IMR-90 (cell line): ENCODE measurements around the gene ENOX1. TPM values are rescaled to one million over a fixed set of nuclear protein-coding genes. Genes with fewer than 3 reads are reported as not detected.

Experiments used
- ATAC-seq: fragments of 200-7000 bp; cut with Tn5 transposase; 2 replicates; pipeline ENCODE4 v1.9.1; 2020; ENCODE audit warnings: low read depth, mild to moderate bottlenecking, moderate library complexity
- BruUV-seq: library from RNA; stranded (reverse); fragments of 400-500 nt; replicated peaks from 2 replicates; lab custom pipeline; 2021; lab: Mats Ljungman, UMichigan
- CTCF ChIA-PET: fragments of 300-600 bp; formaldehyde crosslinking; extraction: SDS; loops from one replicate; lab custom pipeline; 2021; ENCODE audit warnings: antibody characterized with exemption; lab: Yijun Ruan, JAX
- POLR2A ChIA-PET: fragments of 300-600 bp; sonication (Branson Sonifier 250); formaldehyde crosslinking; loops from one replicate; lab custom pipeline; 2022; ENCODE audit warnings: antibody characterized with exemption; ENCODE audit not compliant: unreplicated experiment; lab: Charles Lee
- DNase-seq: peaks from one replicate; pipeline ENCODE4 v3.0.0; 2013
- H2AFZ ChIP-seq: replicated peaks from 2 replicates; pipeline ENCODE3; 2013; ENCODE audit warnings: low read length, mild to moderate bottlenecking; ENCODE audit not compliant: poor library complexity
- H2AK5ac ChIP-seq: 2 replicates; pipeline ENCODE4 v1.6.1; 2013; ENCODE audit warnings: low read depth, low read length, inconsistent platforms
- H2AK9ac ChIP-seq: replicated peaks from 2 replicates; pipeline ENCODE3; 2013; ENCODE audit warnings: mild to moderate bottlenecking, low read depth, low read length, moderate library complexity; ENCODE audit not compliant: poor library complexity
- H2BK120ac ChIP-seq: 2 replicates; pipeline ENCODE4 v1.6.1; 2013; ENCODE audit warnings: low read depth, low read length, inconsistent platforms
- H2BK15ac ChIP-seq: 3 replicates; pipeline ENCODE4 v1.6.1; 2013; ENCODE audit warnings: low read depth, low read length, inconsistent platforms
- H2BK20ac ChIP-seq: 2 replicates; pipeline ENCODE4 v1.6.1; 2013; ENCODE audit warnings: low read depth, mild to moderate bottlenecking, inconsistent platforms, low read length, moderate library complexity
- H2BK5ac ChIP-seq: 2 replicates; pipeline ENCODE4 v1.6.1; 2013; ENCODE audit warnings: mild to moderate bottlenecking, low read depth, low read length, inconsistent platforms; ENCODE audit not compliant: poor library complexity, severe bottlenecking
- H3K14ac ChIP-seq: replicated peaks from 2 replicates; pipeline ENCODE4 v1.6.1; 2013; ENCODE audit warnings: low read depth, low read length, inconsistent platforms
- H3K18ac ChIP-seq: 2 replicates; pipeline ENCODE4 v1.6.1; 2013; ENCODE audit warnings: low read depth, low read length, control low read depth
- H3K23ac ChIP-seq: 2 replicates; pipeline ENCODE4 v1.6.1; 2013; ENCODE audit warnings: low read depth, low read length, inconsistent platforms
- H3K27ac ChIP-seq: 2 replicates; pipeline ENCODE4 v1.5.1; 2013; ENCODE audit warnings: mild to moderate bottlenecking, control low read depth, low read length; ENCODE audit not compliant: insufficient read depth
- H3K27me3 ChIP-seq: 2 replicates; pipeline ENCODE4 v1.6.1; 2013; ENCODE audit warnings: low read length; ENCODE audit not compliant: control insufficient read depth, insufficient read depth
- H3K36me3 ChIP-seq: 2 replicates; pipeline ENCODE4 v1.6.1; 2013; ENCODE audit warnings: low read length, mixed read lengths; ENCODE audit not compliant: control insufficient read depth, insufficient read depth
- H3K4ac ChIP-seq: 2 replicates; pipeline ENCODE4 v1.6.1; 2013; ENCODE audit warnings: low read depth, low read length, inconsistent platforms
- H3K4me1 ChIP-seq: 2 replicates; pipeline ENCODE4 v1.6.1; 2013; ENCODE audit warnings: low read length, mixed read lengths; ENCODE audit not compliant: control insufficient read depth, insufficient read depth
- H3K4me2 ChIP-seq: 2 replicates; pipeline ENCODE4 v1.6.1; 2013; ENCODE audit warnings: low read depth, mild to moderate bottlenecking, control low read depth, low read length, moderate library complexity
- H3K4me3 ChIP-seq: 2 replicates; pipeline ENCODE4 v1.5.1; 2013; ENCODE audit warnings: low read depth, mild to moderate bottlenecking, control low read depth, low read length, moderate library complexity; ENCODE audit not compliant: insufficient read depth
- H3K56ac ChIP-seq: 2 replicates; pipeline ENCODE4 v1.6.1; 2013; ENCODE audit warnings: low read length, inconsistent platforms; ENCODE audit not compliant: insufficient read depth; ENCODE audit errors: extremely low read depth
- H3K79me1 ChIP-seq, 2 experiments: 2 replicates each; pipeline ENCODE4 v1.6.1; 2013; ENCODE audit warnings: low read length in 2 of 2, inconsistent platforms in 1 of 2, low read depth in 1 of 2
- H3K9ac ChIP-seq: 2 replicates; pipeline ENCODE4 v1.6.1; 2013; ENCODE audit warnings: low read depth, low read length, control low read depth
- H3K9me1 ChIP-seq: 2 replicates; pipeline ENCODE4 v1.6.1; 2013; ENCODE audit warnings: low read length, inconsistent platforms; ENCODE audit not compliant: insufficient read depth
- H3K9me3 ChIP-seq: 2 replicates; pipeline ENCODE4 v1.6.1; 2013; ENCODE audit warnings: low read length; ENCODE audit not compliant: control insufficient read depth, insufficient read depth
- H4K20me1 ChIP-seq: 2 replicates; pipeline ENCODE4 v1.6.1; 2013; ENCODE audit warnings: low read length, inconsistent platforms; ENCODE audit not compliant: insufficient read depth
- H4K5ac ChIP-seq: 2 replicates; pipeline ENCODE4 v1.6.1; 2013; ENCODE audit warnings: mild to moderate bottlenecking, low read depth, low read length, control low read depth
- H4K8ac ChIP-seq, 2 experiments: 2 replicates each; pipeline ENCODE4 v1.6.1; 2013; ENCODE audit warnings: low read depth in 2 of 2, low read length in 2 of 2, control low read depth in 1 of 2, inconsistent platforms in 1 of 2
- H4K91ac ChIP-seq: 2 replicates; pipeline ENCODE4 v1.6.1; 2013; ENCODE audit warnings: low read depth, low read length, inconsistent platforms; ENCODE audit not compliant: insufficient read depth
- FOS ChIP-seq: fragments of 150-350 bp; IDR thresholded peaks from 2 replicates; pipeline ENCODE4 v1.6.1; 2016; ENCODE audit warnings: low read depth, low read length
- RAD21 ChIP-seq: IDR thresholded peaks from 2 replicates; pipeline ENCODE4 v1.6.1; 2012; ENCODE audit warnings: low read length, improper control_type of control experiment
- WGBS, 2 experiments: methylation state at CpG; one replicate each; pipeline versions ENCODE4 v1.1.5 to v1.1.7; 2013; ENCODE audit warnings: missing lambda C conversion rate in 2 of 2; ENCODE audit not compliant: insufficient read length in 1 of 2; ENCODE audit errors: extremely low coverage in 2 of 2; 5-methylcytosine and 5-hydroxymethylcytosine counted together
- dilution Hi-C: fragments of 300-500 bp; cut with HindIII; formaldehyde crosslinking; loops from one replicate; pipeline ENCODE4 v1.14.3; 2018; ENCODE audit warnings: low sequenced_read_pairs; ENCODE audit not compliant: unreplicated experiment
- in situ Hi-C: fragments of 300-500 bp; cut with MboI; formaldehyde crosslinking; loops from 3 replicates; pipeline ENCODE4 v1.14.3; 2019; ENCODE audit warnings: low sequenced_read_pairs, inconsistent platforms, mixed read lengths
- intact Hi-C: fragments of 100-400 bp; cut with micrococcal nuclease; formaldehyde crosslinking; loops from 2 replicates; pipeline ENCODE4 v1.10.0; 2022
- polyA plus RNA-seq, 3 experiments: library from polyadenylated mRNA; depleted of rRNA; stranded (reverse); fragments of >200 nt; gene quantifications; 2 replicates each; pipeline ENCODE4 v1.2.3, GENCODE V29; 2012; ENCODE audit warnings: low replicate concordance in 1 of 3
- total RNA-seq: library from RNA; depleted of rRNA; stranded (reverse); fragments of >200 nt; gene quantifications from 2 replicates; pipeline ENCODE4 v1.2.3, GENCODE V29; 2012

The ENOX1 gene
- total and polyA plus RNA-seq, 2 of the 4 experiments (the other 2 are of a cell fraction): 0.99 to 1.3 TPM

- Histone ChIP-seq H3K18ac (no peak overlapping the region), H3K23ac (no peak overlapping the region), H3K79me1 (no peaks in the 10 kb centered on the region), H3K27ac (no peak overlapping the region), H3K4me2 (no peak overlapping the region), H3K4ac (no peak overlapping the region), H3K36me3 (no peaks in the 10 kb centered on the region), H2BK5ac (no peak overlapping the region), H2BK20ac (no peak overlapping the region), H4K8ac (no peak overlapping the region), H3K4me3 (no peak overlapping the region), H2BK15ac (no peak overlapping the region), H3K4me1 (no peaks in the 10 kb centered on the region), H2AFZ (no peak overlapping the region), H2AK9ac (no peak overlapping the region), H3K9ac (no peak overlapping the region), H4K5ac (no peak overlapping the region), H3K14ac (no peak overlapping the region), H2AK5ac (no peak overlapping the region), H4K91ac (no peak overlapping the region), H3K56ac (no peak overlapping the region), H3K9me1 (no peaks in the 10 kb centered on the region), H2BK120ac (no peak overlapping the region), H3K9me3 (no peaks in the 10 kb centered on the region), H3K27me3 (peaks cover 2% of the 10 kb centered on the region), H4K20me1 (no peaks in the 10 kb centered on the region)
- ChIA-PET CTCF (no interaction called here), POLR2A (no interaction called here)
- dilution Hi-C loops (no loop called here), in situ Hi-C loops (no loop called here), intact Hi-C loops (no loop called here)
- WGBS, 2 experiments: 42% methylated on average over 2 of the region's 4 CpGs; no CpG with 5 or more reads in 1 of the 2 experiments
- TF ChIP-seq FOS (no peak), RAD21 (peak; percentile 8; the same call in 1 of the 2 replicates)
- DNase-seq (peak; percentile 8), ATAC-seq (no peak)
- no TSS peak for BruUV-seq
Observed at GRCh38 chr13:43196086-43196621, 590.6 kb downstream of the ENOX1 start.
